Activated CD4-positive, alpha-beta T cell treated with anti-CD3 and anti-CD28 coated beads, Interleukin-2, Interleukin-4, amounts not matched to agents 100 ng/mL and 50 ng/mL, durations not matched to agents 16 hours and 8 hours (primary cell): ENCODE measurements around the gene GJC2.

Experiments used
- DNase-seq: peaks from one replicate; pipeline ENCODE4 v3.0.0-alpha.2; 2020; ENCODE audit warnings: low spot score

Gene GJC2

DNA sequence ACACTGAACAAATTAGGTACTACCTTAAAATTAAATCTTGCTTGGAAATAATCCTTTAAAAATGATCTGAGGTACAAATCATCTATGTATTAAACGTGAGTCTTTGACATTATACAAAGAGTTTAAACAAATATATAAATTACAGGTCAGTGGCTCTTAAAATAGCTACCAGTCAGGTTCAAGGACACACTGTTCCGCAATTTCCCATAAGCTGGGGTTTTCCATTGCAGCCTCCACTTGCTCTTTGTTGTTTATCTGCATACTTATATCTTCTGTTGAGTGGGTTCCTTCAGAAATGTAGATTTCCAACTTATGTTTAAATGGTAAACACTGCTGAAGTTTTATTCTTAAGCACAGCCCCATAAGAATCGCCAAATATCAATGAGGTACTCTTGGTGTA, 34.9 kb upstream of the GJC2 start:
- DNase-seq: no peak

DNA sequence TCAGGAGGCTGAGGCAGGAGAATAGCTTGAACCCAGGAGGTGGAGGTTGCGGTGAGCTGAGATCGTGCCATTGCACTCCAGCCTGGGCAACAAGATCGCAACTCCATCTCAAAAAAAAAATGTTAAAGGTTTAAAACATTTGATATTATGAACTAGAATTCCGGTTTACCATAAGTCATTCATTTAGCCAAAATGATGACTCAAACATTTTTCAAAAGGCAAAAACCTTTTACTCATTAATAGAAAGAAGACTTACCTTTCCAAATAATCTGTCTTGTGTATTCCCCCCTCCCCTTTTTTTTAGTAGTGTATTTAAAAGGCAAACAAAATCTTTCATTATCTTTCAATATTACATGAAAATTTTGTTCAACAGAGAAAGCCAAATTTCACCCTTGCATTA, 32.4 kb upstream of the GJC2 start:
- DNase-seq: no peak

DNA sequence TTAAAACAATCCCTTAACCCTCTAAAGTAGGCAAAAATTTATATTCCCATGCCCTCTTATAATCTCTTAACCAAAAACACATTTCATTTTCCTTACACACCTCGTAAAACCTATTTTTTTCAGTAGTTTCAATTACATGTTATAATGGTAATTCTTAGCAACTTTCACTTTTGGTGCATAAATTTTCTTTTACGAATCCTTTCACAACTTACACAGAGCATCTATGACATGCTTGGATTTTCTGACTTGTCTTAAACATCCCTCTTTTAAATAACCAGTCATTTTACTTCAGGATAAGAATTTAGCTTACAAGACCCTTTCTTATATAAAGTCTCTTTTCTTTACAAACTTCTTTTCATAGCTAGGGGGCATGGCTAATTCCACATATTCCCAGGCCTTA, 31.7 kb upstream of the GJC2 start:
- DNase-seq: no peak

GRCh38 chr1:228120351-228120750, 29.4 kb upstream of the GJC2 start:
- no peak for DNase-seq

- no peak for DNase-seq
These were observed 28.8 kb upstream of the GJC2 start for GRCh38 chr1:228120857-228121489.

DNA sequence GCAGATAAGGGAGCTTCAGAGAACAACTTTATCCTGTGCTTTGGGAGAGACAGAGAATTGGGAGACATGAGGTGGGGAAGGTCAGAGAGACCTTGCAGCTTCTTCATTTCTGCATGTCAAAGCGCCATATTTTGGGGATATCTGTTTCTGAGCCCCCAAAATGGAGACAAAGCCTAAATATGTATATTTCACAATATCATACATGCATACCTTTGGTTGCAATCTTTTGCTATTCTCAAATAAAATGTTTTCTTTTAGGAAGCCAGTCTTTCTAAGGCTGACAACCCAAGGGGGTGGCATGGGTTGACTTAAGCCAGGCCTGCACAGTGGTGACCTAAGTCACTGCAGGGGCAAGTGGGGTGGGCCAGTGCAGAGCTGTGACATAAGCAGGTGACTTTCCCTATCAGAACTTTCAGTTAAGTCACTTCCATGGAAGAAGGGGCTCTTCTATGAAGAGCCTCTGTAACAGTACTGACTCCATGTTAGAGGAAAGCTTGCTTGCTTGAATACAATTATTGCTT, 26.7 kb upstream of the GJC2 start:
- no peak for DNase-seq

- no peak for DNase-seq
These were observed 26.2 kb upstream of the GJC2 start for GRCh38 chr1:228123505-228123904.

DNA sequence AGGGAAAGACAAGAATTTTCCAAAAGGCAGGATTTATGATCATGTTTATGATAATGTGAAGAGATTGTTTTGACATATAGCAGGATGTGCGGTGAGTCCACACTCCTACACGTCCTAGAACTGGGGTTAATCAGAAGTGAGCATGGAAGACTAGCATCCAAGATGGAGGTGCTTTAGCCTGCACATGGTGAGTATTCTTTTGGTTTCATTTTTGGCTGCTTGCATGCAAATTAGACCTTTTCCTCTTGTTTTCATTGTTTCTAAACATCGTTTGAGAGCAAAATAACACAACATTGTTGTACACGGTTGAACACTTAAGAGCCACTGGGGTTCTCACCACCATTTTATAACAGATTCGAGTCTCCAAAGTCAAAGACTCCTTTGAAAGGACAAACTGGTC, 24.5 kb upstream of the GJC2 start:
- DNase-seq: no peak

GRCh38 chr1:228131766-228132165, 18.0 kb upstream of the GJC2 start:
- DNase-seq: no peak

- DNase-seq: no peak
These were observed 15.1 kb upstream of the GJC2 start for GRCh38 chr1:228134591-228134990.

GRCh38 chr1:228136901-228137300, 12.8 kb upstream of the GJC2 start:
- no peak for DNase-seq

DNA sequence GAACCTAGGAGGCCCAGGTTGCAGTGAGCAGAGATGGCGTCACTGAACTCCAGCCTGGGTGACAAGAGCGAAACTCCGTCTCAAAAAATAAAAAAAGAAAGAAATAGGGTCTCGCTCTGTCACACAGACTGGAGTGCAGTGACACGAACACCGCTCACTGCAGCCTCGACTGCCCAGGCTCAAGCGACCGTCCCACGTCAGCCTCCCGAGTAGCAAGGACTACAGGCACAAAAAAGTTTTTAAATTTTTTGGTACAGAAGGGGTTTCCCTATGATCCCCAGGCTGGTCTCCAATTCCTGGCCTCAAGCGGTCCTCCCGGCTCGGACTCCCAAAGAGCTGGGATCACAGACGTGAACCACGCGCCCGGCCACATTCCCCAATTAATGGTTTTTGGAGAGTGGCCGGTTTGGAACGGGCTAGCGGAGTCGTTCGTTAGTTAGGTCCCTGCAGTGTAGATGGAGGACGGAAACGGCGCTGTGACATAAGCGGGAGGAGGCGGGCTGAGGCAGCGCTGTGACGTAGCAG, 10.3 kb upstream of the GJC2 start:
- no peak for DNase-seq

- peak; percentile 100 for DNase-seq
These were observed 9.6 kb upstream of the GJC2 start, which contains the start of gene GUK1 for GRCh38 chr1:228139931-228140723. TSS of gene GUK1 (plus strand) at chr1:228140279. CDS start at chr1:228140303, 24 bp downstream.

- DNase-seq: no peak
These were observed 9.0 kb upstream of the GJC2 start for GRCh38 chr1:228140724-228141225.

DNA sequence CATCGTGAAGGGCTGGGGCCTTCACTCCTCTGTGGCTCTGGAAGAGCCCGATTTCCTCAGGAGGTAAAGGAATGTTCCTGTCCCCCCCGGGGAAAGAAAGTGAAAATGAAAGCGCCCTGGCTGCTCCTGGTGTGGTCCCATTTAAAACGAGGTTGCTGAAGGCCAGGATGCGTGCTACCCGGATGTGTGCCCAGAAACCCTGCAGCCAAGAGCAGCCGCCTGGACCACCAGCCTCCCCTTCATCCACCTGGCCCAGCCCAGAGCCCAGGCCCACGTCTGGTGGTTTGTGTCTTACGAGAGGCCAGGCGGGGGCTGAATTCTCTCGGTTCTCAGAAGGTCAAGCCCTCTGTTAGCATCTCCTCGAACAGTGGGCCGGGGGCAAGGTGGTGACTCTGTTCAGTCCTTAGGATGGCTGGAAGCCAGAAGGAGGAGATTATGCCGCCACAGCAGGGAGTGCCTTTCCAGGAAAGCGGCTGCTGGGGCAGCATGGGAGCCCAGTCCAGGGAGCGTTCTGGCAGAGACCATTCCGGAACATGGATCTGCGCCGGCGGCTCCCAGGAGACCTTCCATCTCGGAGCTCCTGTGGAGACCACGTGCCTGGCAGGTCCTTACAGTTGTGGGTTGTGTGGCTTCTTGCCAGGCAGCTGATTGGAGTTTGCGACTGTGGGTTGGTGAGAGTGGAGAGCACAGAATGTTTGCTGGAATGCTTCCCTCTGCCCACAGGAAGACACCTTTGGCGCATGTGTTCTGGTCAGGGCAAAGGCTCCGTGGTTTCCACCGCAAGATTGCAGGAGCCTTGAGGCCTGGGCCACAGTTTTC, 8.3 kb upstream of the GJC2 start:
- DNase-seq: peak; percentile 39

DNA sequence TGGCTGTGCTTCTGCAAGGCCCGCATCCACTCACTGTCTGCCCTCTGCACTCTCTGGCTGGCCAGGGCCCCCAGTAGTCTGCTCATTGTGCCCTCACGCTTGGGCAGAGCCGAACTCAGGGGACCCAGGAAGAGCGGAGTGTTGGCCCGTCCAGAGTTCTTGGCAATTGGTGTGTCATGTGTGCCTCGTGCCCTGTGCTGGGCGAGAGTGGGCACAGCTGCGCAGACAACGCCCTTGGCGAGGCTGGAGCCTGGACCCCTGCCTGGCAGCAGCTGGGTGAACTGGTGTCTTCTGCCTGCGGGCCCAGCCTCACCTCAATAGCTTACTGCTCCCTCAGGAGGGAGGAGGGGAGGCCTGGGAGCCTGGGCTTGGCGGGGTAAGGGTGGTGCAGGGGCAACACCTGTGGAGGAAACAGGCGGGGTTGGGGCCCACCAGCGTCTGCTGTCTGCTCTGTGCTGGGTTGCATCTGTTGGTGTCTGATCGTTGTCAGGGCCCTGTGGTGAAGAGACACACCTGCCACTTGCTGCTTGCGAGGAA, 7.5 kb upstream of the GJC2 start:
- no peak for DNase-seq

DNA sequence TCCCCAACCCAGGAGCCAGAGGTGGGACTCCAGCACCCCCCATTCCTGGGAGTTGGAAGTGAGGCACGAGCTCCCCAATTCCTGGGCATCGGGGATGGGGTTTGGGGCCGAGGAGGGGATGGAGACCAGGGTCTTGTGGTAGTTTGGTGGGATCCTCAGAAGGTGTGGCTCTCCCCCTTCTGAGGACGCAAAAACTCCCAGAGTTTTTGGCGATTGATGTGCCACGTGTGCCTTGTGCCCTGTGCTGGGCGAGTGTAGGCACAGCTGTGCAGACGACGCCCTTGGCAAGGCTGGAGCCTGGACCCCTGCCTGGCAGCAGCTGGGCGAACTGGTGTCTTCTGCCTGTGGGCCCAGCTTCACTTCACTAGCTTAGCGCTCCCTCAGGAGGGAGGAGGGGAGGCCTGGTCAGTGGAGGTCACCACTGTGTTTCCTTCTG, 7.0 kb upstream of the GJC2 start:
- DNase-seq: no peak

DNA sequence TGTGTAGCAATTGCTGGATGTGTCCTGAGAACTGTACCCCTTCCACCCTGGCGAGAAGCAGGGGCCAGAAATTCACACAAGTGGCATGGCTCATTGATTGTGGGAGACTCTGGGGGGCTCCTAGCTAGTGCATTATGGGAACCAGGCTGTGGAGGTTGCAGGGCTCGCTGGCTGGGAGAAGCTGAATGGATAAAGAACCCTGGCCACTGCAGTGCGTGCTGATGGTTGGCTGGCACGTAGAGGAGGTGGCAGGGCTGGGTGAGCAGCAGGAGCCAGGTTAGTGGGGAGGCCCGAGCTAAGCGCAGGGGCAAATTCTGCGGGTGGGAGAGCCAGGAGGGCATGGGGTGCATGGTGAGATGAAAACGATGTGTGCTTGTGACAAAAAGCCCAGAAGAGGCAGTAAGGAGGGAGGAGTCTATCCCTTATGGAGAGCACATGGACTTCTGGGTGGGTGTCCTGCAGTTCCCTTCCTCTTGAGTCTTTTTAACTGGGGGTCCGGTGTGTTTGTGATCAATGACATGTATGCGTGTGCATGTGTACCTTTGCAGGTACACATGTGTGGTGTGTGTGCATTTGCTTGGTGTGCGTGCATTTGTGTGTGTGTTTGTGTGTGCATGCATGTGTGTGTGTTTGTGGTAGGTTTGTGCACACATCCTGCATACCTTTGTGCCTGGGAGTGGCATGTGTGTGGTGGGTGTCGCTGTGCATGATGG, 6.1 kb upstream of the GJC2 start:
- no peak for DNase-seq

DNA sequence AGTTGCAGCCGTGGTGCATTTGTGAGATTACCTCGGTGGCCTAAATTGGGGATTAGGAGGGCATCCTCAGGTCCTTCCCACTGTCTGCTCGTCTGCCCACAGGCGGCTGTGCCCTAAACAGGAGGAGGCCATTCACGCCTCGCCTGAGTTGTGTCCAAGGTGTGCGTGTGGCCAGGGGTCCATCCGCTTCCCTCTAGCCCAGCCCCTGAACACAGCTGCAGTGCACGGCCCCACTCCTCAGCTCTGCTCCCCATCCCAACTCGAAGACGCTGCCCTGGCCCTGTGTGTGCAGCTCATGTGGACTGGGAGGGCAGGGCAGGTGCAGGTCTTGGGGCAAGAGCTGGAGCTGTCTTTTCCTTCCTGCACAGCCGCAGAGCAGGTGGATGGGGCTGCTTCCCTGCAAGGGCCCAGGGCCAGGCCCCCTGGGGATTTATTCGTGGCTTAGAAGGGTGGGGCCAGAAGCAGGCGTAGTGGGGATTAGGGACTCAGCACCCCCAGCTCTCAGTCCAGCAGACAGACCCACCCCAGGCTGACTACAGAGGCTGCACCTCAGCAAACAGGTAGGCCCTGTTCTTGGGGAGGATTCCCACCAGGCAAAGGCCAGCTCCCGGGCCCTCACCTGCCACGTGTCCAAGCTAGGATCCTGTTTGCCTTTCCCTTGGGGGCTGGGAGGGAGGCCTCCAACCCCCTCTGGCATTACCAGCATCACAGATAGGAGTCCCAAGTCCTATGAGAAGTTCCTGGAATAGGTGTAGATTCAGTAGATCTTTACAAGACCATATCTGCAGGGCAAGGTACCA, 5.3 kb upstream of the GJC2 start:
- no peak for DNase-seq

DNA sequence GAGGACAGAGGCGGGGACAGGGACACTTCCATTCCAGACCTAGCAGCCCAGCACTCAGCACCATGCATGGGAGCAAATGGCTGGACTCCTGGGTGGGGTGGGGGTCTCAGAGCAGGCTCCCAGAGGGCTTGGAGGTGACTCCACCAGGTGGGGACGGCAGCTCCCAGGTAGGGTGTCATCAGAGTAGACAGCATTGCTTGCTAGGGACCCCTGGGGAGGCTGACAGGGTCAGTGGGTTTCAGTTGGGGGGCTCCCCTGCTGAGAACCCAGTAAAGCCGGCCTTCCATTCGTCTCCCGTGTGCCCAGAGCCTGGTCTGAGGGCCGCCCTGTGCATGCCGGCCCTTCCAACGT, 4.8 kb upstream of the GJC2 start:
- DNase-seq: no peak
